LoVo (cell line): ENCODE measurements around the gene TRAP1.

Experiments
- DNase-seq: peaks from one replicate; pipeline ENCODE4 v3.0.0-alpha.2; 2016; ENCODE audit warnings: low spot score

Gene TRAP1

GRCh38 chr16:3717235-3718018 is at the start of gene TRAP1:
Gene TRAP1 (minus strand): TSS chr16:3717524. CDS start chr16:3717508, 16 bp downstream.
- DNase-seq, result peak; percentile 88

DNA sequence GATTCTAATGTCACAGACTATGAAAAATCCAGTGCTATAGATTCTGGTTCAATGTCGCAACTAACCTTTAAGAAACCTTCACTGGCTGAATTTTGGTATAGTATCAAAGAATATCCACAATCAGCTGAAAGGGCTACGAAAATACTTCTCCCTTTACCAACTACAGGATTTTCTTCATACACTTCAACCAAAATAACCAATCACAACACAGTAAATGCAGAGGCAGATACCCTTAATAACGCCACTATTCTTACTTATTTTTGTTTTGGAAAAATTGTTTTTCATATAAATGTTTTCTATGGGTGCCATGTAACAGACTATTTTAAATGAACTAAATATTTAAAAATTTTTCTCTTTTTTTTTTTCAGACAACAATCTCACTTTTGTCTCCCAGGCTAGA is 48.9 kb upstream of the TRAP1 start:
- no peak for DNase-seq

GRCh38 chr16:3764409-3764808 is 47.1 kb upstream of the TRAP1 start:
- no peak for DNase-seq

- no peak for DNase-seq
Observed at GRCh38 chr16:3762107-3762750, 44.9 kb upstream of the TRAP1 start.

DNA sequence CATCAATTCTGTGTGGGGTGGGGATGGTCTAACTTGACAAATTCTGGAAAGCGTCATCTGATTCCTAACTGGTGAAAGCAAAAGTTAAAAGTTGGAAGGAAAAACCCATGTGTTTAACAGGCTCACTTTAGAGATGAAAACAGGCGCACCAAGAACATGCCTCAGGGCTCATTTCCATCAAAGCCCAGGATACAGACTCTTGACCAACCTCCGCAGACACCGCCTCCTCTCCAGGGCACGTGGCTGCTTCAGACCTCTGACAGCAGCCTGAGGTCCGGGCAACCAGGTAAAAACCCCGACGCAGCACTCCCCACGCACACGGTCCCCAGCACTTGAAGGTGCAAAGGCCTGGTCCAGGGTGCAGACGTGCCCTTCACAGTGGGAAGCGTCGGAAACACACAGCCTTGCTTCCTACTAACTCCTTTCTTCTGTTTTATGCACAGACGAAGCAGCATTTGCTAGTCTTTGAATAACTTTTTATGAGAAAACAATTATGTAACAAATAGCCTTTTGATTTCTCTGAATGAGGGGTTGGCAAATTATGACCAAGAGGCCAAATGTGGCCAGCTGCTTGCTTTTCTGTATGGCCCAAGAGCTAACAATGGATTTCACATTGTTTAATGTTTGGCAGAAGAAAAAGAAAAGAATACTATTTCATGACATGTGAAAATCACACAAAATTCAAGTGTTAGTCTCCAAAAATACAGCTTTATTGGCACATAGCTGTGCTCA is 44.2 kb upstream of the TRAP1 start:
- no peak for DNase-seq

DNA sequence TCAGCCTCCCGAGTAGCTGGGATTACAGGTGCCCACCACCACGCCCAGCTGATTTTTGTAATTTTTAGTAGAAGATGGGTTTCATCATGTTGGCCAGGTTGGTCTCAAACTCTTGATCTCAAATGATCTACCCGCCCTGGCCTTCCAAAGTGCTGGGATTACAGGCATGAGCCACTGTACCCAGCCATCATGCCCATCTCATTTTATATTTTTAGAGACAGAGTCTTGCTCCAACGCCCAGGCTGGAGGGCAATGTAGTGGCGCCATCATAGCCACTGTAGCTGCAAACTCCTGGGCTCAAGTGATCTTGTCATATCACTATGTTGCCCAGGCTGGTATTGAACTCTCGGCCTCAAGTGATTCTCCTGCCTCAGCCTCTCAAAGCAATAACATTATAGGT is 43.2 kb upstream of the TRAP1 start:
- DNase-seq, result no peak

DNA sequence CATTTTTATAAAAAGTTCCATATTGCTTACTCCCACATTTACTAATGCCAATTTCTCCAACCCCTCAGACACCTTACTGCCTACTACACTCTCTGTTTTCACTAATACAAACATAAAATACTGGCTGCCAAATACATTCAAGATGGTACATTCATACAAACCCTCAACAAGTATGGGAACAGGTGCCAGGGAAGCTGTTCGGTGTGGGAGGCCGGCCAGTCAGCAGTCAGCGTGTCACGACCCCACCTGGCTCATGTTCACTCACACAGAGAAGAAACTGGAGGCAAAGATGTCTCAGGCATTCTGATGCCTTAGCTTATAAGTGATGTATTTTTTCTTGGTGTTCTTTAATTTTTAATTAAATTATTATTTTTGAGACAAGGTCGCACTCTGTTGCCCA is 42.4 kb upstream of the TRAP1 start:
- DNase-seq, result no peak

DNA sequence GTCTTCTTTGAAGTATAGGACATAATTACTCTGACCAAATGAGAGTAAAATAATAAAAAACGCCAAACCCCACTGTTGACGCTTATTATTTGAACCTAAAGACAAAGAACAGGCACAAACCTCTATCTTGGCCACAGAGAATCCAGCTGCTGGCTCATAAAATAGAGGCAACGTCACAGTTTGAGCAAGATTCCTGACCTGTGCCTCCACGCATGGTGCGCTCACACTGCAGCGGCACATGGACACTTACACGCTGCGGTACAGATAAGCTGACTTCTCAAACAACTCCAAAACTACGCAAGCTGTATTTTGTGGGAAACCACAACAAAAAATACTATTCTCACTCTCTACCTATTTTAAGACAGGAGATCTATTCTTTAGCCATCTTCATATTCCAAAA is 38.8 kb upstream of the TRAP1 start:
- no peak for DNase-seq

DNA sequence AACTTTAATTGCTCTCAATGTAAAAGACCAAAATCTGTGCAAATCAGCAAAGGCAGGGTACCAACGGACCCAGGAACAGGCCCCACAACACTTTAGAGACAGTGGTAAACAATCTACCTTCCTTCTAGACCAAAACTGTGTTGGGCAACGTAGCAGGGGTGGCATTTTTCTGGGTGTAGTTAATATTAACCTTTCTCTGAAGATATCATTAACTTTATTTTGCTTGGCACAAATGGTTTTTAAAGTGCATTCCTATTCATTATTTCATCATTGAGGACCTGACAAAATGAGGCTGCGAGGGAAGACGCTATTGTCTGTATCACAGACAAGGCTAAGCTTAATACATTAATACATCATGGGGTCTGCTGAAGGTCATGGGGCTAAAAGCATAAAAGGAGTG is 37.9 kb upstream of the TRAP1 start:
- no peak for DNase-seq

- no peak for DNase-seq
Observed at GRCh38 chr16:3754772-3755171, 37.4 kb upstream of the TRAP1 start.

- DNase-seq, result no peak
Observed at GRCh38 chr16:3754081-3754703, 36.9 kb upstream of the TRAP1 start.

- no peak for DNase-seq
Observed at GRCh38 chr16:3752984-3753383, 35.7 kb upstream of the TRAP1 start.

- no peak for DNase-seq
Observed at GRCh38 chr16:3751878-3752277, 34.6 kb upstream of the TRAP1 start.

DNA sequence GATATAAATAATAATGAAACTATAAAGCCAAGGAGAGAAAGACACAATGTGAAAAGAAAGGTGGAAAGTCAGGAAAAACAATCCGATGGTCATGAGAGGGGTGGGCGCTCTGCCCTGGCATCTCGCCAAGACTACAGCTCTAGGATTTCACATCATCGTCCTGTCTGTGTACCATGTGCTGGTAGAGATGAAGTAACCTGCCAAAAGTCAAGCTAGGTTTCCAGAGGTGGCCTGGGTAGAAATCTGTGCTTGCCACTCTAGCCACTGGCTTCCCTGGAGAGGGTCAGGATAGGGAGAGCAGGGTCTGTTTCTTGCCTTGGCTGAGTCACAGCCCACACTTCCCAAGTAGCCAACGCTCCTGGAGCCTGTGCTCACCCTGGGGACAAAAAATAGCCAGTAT is 31.0 kb upstream of the TRAP1 start:
- no peak for DNase-seq

DNA sequence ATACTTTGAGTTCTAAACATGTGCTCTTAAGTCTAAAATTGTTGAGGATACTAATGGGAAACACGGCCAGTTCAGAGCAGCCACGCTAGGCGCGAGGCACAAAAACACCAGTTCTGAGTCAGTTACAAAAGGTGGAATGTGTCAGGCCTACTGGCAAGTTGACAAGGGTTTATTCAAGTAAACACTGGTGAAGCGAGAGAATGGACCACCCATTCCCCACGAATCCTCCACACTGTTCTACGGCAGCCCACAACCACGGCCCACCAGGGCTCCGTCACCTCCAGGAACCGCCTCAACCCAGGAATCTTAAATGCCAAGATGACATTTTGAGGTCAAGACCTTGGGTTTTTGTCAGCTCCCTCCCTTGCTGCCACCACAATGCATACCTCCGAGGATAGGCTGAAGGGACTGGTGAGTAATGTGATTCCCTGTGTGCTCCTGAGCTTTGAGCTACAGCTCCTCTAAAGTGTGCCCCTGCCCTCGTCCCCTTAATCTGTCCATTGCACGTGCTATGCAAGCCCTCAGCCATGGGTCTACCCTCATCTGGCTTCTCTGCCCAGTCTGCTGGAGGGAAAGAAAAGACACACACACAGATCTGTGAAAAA is 28.5 kb upstream of the TRAP1 start:
- no peak for DNase-seq

- DNase-seq, result no peak
Observed at GRCh38 chr16:3744018-3744417, 26.7 kb upstream of the TRAP1 start.

- DNase-seq, result no peak
Observed at GRCh38 chr16:3740934-3741333, 23.6 kb upstream of the TRAP1 start.

DNA sequence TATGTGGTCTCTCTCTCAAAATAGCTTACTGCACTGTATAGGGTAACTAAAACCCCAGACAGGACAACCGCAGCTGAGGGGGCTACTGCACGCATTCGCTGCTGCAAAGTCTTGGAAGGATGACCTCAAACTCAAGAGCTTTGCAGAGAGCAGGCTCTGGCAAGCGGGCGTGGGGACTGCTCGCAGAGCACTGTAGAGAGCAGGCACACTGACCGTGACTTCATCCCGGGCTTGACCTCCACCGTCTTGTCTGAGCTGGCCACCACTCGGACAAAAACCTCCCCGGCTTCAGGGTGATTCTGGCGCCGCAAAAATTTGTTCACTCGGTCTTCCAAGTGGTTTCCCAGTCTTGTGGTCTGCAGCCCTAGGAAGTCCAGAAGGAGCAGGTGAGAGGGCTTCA is 22.9 kb upstream of the TRAP1 start:
- no peak for DNase-seq

GRCh38 chr16:3739636-3740035 is 22.3 kb upstream of the TRAP1 start:
- DNase-seq, result no peak

GRCh38 chr16:3738541-3738940 is 21.2 kb upstream of the TRAP1 start:
- no peak for DNase-seq

GRCh38 chr16:3738128-3738527 is 20.8 kb upstream of the TRAP1 start:
- no peak for DNase-seq

DNA sequence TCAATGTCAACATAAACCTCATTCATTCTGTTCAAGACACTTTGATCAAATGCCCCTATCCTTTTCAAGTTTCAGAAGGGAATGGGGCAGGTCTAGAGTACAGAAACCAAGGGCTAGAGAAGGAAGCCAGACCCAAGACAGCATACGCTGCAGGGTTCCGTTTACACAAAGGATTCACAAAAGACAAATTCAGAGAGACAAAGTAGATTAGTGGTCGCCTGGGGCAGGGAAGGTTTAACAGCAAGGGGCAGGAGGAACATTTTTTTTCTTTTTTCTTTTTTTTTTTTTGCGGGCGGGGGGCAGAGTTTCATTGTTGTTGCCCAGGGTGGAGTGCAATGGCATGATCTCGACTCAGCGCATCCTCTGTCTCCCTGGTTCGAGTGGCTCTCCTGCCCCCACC is 19.9 kb upstream of the TRAP1 start:
- no peak for DNase-seq
